ENCODE measurements around the gene KCNK16. TPM values are rescaled to one million over a fixed set of nuclear protein-coding genes. Genes with fewer than 3 reads are reported as not detected.
A peak's percentile ranks its signal among the peaks of the same experiment; 100 is the strongest.

KCNK16 gene
- total and polyA plus RNA-seq, 2 donors (not counting 1 experiment from before 2014, with no cell fraction given), result not detected

DNA sequence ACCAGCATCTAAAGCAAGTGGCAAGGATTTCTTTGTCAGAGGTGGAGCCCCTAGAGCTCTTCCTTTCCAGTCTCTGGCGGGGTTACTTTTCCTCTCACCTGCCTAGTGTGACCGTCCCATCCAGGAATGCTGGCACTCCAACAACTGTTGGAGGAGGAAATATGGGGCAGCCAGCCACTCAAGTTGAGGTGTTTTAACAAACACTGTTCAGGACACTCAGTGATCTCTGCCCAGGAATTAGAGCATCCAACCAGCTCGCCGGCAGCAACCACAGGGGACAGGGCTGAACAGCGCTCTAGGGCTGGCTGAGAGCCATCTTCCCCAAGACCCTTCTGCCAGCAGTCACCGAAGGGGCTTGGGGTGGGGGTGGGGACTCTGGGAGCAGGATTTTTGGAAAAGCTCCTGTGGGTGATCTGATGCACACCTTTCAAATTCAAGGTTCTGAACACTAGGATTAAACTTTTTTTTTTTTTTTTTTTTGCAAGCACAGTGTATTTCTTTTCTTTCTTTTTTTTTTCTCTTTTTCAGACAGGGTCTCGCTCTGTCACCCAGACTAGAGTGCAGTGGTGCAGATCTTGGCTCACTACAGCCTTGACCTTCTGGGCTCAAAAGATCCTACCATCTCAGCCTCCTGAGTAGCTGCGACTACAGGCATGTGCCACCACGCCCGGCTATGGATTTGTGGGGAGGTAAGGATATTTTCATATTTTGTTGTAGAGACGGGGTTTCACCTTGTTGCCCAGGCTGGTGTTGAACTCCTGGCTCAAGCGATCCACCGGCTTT, 28.4 kb upstream of the KCNK16 start:
- Histone ChIP-seq H3K79me2 (ENCODE audit: control insufficient read depth, insufficient read depth, low read length) (no peaks in the 10 kb centered on the region), H4K20me1 (ENCODE audit: control insufficient read depth, extremely low read depth, insufficient read depth, low read length) (no peaks in the 10 kb centered on the region)

DNA sequence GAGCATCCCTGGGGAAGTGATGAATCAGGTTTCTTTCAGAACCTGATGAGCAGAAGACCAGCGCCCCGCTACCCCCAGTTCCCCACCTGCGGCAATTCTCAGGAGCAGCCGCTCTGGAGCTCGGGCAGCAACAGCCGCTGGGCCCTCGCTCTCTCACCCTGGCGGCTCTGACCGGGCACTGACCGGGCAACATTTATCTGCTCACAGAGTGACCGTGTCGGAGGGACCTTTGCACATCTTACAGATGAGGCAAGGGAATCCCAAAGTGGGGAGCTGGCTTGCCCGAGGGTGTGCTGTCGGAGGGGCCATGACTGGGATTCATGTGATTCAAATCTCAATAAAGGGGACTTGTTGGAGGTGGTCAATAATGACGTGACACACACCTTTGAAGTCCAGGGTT, 26.2 kb upstream of the KCNK16 start:
- Histone ChIP-seq H3K9me3 (ENCODE audit: control insufficient read depth, insufficient read depth, low read depth, low read length) (no peaks in the 10 kb centered on the region), H3K9ac (ENCODE audit: insufficient read depth, low read length) (no peak overlapping the region), H3K27ac (ENCODE audit: insufficient read depth, low read length) (no peak overlapping the region), H4K20me1 (ENCODE audit: control insufficient read depth, extremely low read depth, insufficient read depth, low read length) (no peaks in the 10 kb centered on the region), H3K79me2 (ENCODE audit: control insufficient read depth, insufficient read depth, low read length) (no peaks in the 10 kb centered on the region), H3K27me3 (ENCODE audit: control insufficient read depth, insufficient read depth, low read length) (no peaks in the 10 kb centered on the region), H3K36me3 (ENCODE audit: control insufficient read depth, insufficient read depth, low read length) (no peaks in the 10 kb centered on the region), H2AFZ (ENCODE audit: low read length) (no peak overlapping the region), H3K4me1 (ENCODE audit: control insufficient read depth, extremely low read depth, insufficient read depth, low read length) (no peaks in the 10 kb centered on the region), H3K4me2 (ENCODE audit: extremely low read depth, insufficient read depth, low read length) (no peak overlapping the region), H3K4me3 (replicated peaks in 1 of 4; ENCODE audit: control extremely low read depth in 1 of 4, insufficient read depth in 1 of 4, low read depth in 3 of 4, low read length in 4 of 4) (no peak overlapping the region)
- no peak for DNase-seq (ENCODE audit: low read depth in 2 of 2)
- no peak for TF ChIP-seq EZH2 (IDR thresholded peaks at IDR 0.05; ENCODE audit: low read length, missing control alignments)
- TF ChIP-seq, protein P1, sequence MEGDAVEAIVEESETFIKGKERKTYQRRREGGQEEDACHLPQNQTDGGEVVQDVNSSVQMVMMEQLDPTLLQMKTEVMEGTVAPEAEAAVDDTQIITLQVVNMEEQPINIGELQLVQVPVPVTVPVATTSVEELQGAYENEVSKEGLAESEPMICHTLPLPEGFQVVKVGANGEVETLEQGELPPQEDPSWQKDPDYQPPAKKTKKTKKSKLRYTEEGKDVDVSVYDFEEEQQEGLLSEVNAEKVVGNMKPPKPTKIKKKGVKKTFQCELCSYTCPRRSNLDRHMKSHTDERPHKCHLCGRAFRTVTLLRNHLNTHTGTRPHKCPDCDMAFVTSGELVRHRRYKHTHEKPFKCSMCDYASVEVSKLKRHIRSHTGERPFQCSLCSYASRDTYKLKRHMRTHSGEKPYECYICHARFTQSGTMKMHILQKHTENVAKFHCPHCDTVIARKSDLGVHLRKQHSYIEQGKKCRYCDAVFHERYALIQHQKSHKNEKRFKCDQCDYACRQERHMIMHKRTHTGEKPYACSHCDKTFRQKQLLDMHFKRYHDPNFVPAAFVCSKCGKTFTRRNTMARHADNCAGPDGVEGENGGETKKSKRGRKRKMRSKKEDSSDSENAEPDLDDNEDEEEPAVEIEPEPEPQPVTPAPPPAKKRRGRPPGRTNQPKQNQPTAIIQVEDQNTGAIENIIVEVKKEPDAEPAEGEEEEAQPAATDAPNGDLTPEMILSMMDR (conservative IDR thresholded peaks at IDR 0.05 in 1 of 2, IDR thresholded peaks at IDR 0.05 in 1 of 2; ENCODE audit: low read depth in 1 of 2, low read length in 2 of 2), result no peak

More for the DNA sequence above, 28.4 kb upstream of the KCNK16 start:
- no peak for TF ChIP-seq EZH2 (IDR thresholded peaks at IDR 0.05; ENCODE audit: low read length, missing control alignments)
- TF ChIP-seq, protein P1 (conservative IDR thresholded peaks at IDR 0.05 in 1 of 2, IDR thresholded peaks at IDR 0.05 in 1 of 2; ENCODE audit: low read depth in 1 of 2, low read length in 2 of 2), result no peak
- no peaks in the 10 kb centered on the region for H3K27me3 ChIP-seq (ENCODE audit: control insufficient read depth, insufficient read depth, low read length)
- H3K4me3 ChIP-seq (replicated peaks in 1 of 4; ENCODE audit: control extremely low read depth in 1 of 4, insufficient read depth in 1 of 4, low read depth in 3 of 4, low read length in 4 of 4), result no peak overlapping the region
- no peaks in the 10 kb centered on the region for H3K9me3 ChIP-seq (ENCODE audit: control insufficient read depth, insufficient read depth, low read depth, low read length)
- no peak overlapping the region for H3K27ac ChIP-seq (ENCODE audit: insufficient read depth, low read length)
- H3K36me3 ChIP-seq (ENCODE audit: control insufficient read depth, insufficient read depth, low read length), result no peaks in the 10 kb centered on the region
- no peak overlapping the region for H3K4me2 ChIP-seq (ENCODE audit: extremely low read depth, insufficient read depth, low read length)
- no peak for DNase-seq (ENCODE audit: low read depth in 2 of 2)
- no peaks in the 10 kb centered on the region for H3K4me1 ChIP-seq (ENCODE audit: control insufficient read depth, extremely low read depth, insufficient read depth, low read length)
- H2AFZ ChIP-seq (ENCODE audit: low read length), result no peak overlapping the region
- no peak overlapping the region for H3K9ac ChIP-seq (ENCODE audit: insufficient read depth, low read length)

DNA sequence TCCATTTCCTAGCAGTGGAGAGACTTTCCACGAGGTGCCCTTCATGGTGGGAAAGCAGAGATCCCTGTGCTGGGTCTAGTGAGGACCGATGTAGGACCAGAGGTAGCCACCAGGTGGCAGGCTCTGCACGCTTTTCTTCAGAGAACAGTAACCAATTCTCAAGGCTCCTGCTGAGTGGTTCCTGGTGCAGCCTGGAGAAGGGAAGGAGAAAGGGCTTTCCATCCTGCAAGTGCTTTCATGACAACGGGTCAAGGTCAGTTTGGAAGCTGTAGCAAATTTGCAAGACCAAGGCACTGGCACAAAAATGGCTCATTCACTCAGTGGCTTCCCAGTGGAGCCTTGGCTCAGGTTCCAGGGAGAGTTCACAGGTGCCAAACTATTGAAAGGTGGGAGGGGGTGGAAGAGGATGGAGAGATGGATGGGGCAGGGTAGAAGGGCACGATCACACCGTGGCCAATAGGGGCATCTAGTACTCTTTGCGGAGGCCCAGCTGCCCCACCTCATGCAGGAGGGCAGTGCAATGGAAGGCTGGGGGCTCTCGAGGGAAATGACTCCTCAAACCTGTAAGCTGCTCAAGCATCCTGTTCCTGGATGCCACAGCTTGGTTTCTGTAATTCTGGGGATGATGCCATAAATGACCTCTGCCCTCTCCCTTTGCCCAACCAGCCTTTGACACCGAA, 25.5 kb upstream of the KCNK16 start:
- H3K27me3 ChIP-seq (ENCODE audit: control insufficient read depth, insufficient read depth, low read length), result no peaks in the 10 kb centered on the region
- H3K9ac ChIP-seq (ENCODE audit: insufficient read depth, low read length), result no peak overlapping the region
- no peaks in the 10 kb centered on the region for H3K79me2 ChIP-seq (ENCODE audit: control insufficient read depth, insufficient read depth, low read length)
- no peak overlapping the region for H3K27ac ChIP-seq (ENCODE audit: insufficient read depth, low read length)
- DNase-seq (ENCODE audit: low read depth in 2 of 2), result peak; percentile 33 to 66
- H3K4me3 ChIP-seq (replicated peaks in 1 of 4; ENCODE audit: control extremely low read depth in 1 of 4, insufficient read depth in 1 of 4, low read depth in 3 of 4, low read length in 4 of 4), result no peak overlapping the region
- H4K20me1 ChIP-seq (ENCODE audit: control insufficient read depth, extremely low read depth, insufficient read depth, low read length), result no peaks in the 10 kb centered on the region
- no peaks in the 10 kb centered on the region for H3K36me3 ChIP-seq (ENCODE audit: control insufficient read depth, insufficient read depth, low read length)
- no peak overlapping the region for H3K4me2 ChIP-seq (ENCODE audit: extremely low read depth, insufficient read depth, low read length)
- TF ChIP-seq, protein P1 (conservative IDR thresholded peaks at IDR 0.05 in 1 of 2, IDR thresholded peaks at IDR 0.05 in 1 of 2; ENCODE audit: low read depth in 1 of 2, low read length in 2 of 2), result peak; percentile 94 to 96
- no peak for TF ChIP-seq EZH2 (IDR thresholded peaks at IDR 0.05; ENCODE audit: low read length, missing control alignments)
- H2AFZ ChIP-seq (ENCODE audit: low read length), result no peak overlapping the region
- no peaks in the 10 kb centered on the region for H3K9me3 ChIP-seq (ENCODE audit: control insufficient read depth, insufficient read depth, low read depth, low read length)
- H3K4me1 ChIP-seq (ENCODE audit: control insufficient read depth, extremely low read depth, insufficient read depth, low read length), result no peaks in the 10 kb centered on the region

Data from fibroblast of lung (primary cell).